ENCODE measurements around the gene CCDC106.
A peak's percentile ranks its signal among the peaks of the same experiment; 100 is the strongest.

Gene CCDC106

GRCh38 chr19:55647732-55648584, at the start of gene CCDC106:
CCDC106 (plus strand) TSS chr19:55648212; CDS start chr19:55649047, 835 bp downstream.
- DNase-seq: peak; percentile 48

GRCh38 chr19:55598719-55599467, 49.1 kb upstream of the CCDC106 start:
- DNase-seq: peak; percentile 93

- peak; percentile 97 for DNase-seq
Observed at GRCh38 chr19:55599468-55599841, 48.6 kb upstream of the CCDC106 start, which contains the start of gene FIZ1. FIZ1 (minus strand) TSS chr19:55599517; CDS start chr19:55597865, 1,652 bp downstream.

- DNase-seq: peak; percentile 90
Observed at GRCh38 chr19:55599842-55600661, 48.0 kb upstream of the CCDC106 start, which contains the start of gene ZNF524. ZNF524 (plus strand) TSS chr19:55600288; CDS start chr19:55602113, 1,825 bp downstream.

- DNase-seq: no peak
Observed at GRCh38 chr19:55600662-55601028, 47.4 kb upstream of the CCDC106 start.

GRCh38 chr19:55601084-55601483, 46.9 kb upstream of the CCDC106 start:
- DNase-seq: no peak

GRCh38 chr19:55602104-55603001, 45.7 kb upstream of the CCDC106 start:
- DNase-seq: no peak

- DNase-seq: no peak
Observed at GRCh38 chr19:55603115-55603514, 44.9 kb upstream of the CCDC106 start.

GRCh38 chr19:55603581-55604292, 44.3 kb upstream of the CCDC106 start:
- DNase-seq: no peak

- peak; percentile 98 for DNase-seq
Observed at GRCh38 chr19:55605207-55605636, 42.8 kb upstream of the CCDC106 start.

- peak; percentile 74 for DNase-seq
Observed at GRCh38 chr19:55605637-55606470, 42.2 kb upstream of the CCDC106 start, which contains the start of gene ZNF865. ZNF865 (plus strand) TSS chr19:55605647; CDS start chr19:55613619, 7,972 bp downstream.

- DNase-seq: no peak
Observed at GRCh38 chr19:55606471-55606787, 41.6 kb upstream of the CCDC106 start.

GRCh38 chr19:55606817-55607216, 41.2 kb upstream of the CCDC106 start:
- no peak for DNase-seq

GRCh38 chr19:55609326-55609725, 38.7 kb upstream of the CCDC106 start:
- DNase-seq: no peak

- DNase-seq: no peak
Observed at GRCh38 chr19:55611300-55611982, 36.6 kb upstream of the CCDC106 start.

GRCh38 chr19:55611983-55612645, 35.9 kb upstream of the CCDC106 start:
- no peak for DNase-seq

GRCh38 chr19:55613396-55613795, 34.6 kb upstream of the CCDC106 start:
- DNase-seq: no peak

GRCh38 chr19:55613930-55614710, 33.9 kb upstream of the CCDC106 start:
- DNase-seq: no peak

Data from CD4-positive, alpha-beta T cell treated with Interleukin-15 for 1 hour (primary cell).